NCI-H2227 (cell line): Measurements from ENCODE around the gene SPEF1.
"Not testable (repeated sequence)": the region's sequence is repeated elsewhere in the genome, so short reads cannot be mapped to it uniquely, and the experiment has no call there.

Experiments
- DNase-seq: peaks from one replicate; lab custom pipeline; 2025; ENCODE audit not compliant: unreplicated experiment; lab: John Stamatoyannopoulos, UW

Gene SPEF1

DNA sequence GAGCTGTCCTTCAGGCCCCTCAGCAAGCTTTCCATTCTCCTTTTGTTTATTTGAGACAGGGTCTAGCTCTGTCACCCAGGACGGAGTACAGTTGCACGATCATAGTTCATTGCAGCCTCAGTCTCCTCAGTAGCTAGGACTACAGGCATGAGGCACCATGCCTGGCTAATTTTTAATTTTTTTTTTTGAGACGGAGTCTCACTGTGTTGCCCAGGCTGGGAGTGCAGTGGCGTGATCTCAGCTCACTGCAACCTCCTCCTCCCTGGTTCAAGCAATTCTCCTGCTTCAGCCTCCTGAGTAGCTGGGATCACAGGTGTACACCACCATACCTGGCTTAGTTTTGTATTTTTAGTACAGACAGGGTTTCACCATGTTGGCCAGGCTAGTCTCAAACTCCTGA, 8.0 kb upstream of the SPEF1 start:
- not testable (repeated sequence) for DNase-seq

DNA sequence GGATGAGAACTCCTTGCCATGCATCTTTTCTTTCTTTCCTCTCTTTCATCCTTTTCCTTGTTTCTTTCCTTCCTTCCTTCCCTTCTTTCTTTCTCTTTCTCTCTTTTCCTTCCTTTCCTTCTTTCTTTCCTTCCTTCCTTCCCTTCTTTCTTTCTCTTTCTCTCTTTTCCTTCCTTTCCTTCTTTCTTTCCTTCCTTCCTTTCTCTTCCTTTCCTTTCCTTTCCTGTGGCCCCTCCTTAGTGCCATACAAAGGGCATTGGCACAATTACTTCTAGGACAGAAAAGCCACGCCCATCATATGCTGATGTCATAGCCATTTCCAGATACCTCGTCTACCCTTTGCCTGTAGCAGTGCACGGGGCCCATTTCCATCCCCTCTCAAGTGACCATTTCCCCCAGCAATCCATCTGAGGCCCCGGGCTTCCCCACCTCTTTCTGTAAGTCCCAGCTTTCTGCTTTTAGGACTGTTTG, 7.5 kb upstream of the SPEF1 start:
- peak; percentile 52 for DNase-seq

DNA sequence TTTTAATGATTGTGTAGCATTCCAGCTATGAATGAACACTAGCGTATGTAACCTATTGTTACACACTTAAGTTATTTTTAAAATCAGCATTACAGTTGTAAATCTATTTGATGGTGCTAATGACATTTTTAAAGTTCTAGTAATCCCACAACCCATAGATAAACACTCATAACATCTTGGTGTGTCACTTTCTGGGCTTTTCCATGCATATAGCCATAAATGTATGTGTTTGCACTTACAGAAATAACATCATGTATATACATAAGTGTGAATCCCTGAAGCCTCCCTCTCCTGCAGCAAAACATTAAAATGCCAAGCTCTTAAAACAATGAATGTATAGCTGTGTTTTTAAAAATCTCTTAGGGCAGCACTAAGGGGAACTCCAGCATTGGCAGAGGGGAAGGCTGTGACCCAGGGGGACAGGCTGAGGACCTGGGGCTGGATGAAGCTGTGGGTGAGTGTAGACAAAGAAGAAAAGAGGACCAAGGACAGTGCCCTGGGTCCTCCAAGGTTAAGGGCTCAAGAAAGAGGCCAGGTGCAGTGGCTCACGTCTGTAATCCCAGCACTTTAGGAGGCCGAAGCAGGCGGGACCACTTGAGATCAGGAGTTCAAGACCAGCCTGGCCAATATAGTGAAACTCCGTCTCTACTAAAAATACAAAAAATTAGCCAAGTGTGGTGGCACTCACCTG, 6.2 kb upstream of the SPEF1 start:
- DNase-seq: no peak

DNA sequence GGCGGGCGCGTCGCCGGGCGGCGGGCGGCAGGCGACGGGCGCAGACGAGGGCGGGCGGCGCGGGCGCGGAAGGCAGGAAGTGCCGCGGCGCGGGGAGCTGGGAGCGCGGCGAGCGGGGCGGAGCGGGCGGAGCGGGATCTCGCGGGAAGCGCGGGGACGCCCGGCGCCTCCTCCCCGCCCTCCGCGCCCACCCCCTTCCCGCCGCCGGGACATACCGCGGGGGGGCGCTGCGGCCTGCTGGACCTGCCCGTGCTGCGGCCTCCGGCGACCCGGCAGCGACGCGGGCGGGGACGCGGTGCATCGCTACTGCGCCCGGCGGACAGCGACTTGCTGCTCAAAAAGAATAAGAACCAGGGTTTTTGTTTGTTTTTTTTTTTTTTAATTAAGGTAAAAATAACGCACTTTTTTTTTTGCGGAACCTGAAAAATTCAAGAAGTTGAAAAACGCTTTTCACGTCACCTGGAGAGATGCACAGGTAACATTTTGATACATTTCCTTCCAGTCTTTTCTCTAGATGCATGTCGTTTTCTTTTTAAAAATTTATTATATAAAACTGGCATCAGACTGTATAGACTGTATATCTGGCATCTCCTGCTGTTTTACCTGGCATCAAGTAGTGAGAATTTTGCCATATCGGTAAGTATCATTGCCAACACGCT, 5.5 kb upstream of the SPEF1 start, which contains the start of gene CENPB:
TSS of gene CENPB (minus strand) at position 76 of the 659 bp plus-strand sequence. CDS start 257 bp downstream, outside the sequence.
- DNase-seq: peak; percentile 95

DNA sequence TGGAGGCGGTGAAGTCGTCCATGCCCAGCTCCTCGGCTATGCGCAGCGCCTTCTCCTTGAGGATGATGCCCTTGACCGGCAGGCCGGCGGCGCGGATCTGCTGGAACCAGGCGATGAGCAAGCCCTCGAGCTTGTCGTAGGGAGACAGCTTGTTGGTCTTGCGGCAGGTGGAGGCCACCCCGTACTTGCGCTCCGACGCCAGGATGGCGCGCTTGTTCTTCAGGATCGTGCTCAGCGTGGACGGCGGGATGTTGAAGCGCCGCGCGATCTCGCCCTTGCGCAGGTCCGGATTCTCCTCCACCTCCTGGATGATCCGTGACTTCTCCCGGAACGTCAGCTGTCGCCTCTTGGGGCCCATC, 4.9 kb upstream of the SPEF1 start:
- peak; percentile 72 for DNase-seq

DNA sequence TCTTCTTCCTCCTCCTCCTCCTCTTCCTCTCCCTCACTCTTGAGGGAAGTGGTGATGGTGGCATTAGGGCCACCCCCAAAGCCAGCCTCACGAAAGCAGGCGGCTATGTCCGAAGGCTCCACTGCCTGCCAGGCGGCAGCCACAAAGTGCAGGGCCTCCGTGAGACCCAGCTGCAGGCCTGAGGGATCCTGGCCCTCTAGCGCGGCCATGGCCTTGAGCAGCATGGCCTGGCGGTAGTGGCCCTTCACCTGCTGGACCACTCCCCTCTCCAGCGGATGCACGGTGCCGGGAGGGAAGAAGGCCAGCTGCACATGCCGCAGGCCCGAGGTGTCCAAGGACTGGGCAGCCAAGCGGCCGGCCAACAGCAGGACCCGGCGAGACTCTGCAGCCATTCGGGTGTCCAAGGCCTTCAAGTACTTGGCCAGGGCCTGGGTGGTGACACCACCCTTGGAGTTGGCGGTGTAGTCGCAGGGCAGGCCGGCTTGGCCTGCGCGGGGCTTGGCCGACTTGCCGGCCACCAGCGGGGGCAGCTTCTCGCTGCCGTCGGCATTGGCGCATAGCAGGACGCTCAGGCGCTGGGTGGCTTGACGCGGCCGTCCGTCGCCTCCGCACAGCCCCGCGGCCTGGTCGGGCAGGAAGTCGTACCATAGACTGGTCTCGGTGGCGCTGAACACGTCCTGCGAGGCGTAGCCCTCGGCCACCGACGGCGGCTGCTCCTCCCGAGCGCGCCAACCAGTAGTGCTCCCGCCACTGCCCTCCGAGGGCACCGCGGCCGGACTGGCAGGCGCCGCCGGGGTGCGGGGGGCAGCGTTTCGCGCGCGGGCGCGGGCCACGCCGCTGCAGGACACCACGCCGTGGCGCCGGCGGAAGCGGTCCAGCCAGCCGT, 4.2 kb upstream of the SPEF1 start:
- peak; percentile 59 for DNase-seq

DNA sequence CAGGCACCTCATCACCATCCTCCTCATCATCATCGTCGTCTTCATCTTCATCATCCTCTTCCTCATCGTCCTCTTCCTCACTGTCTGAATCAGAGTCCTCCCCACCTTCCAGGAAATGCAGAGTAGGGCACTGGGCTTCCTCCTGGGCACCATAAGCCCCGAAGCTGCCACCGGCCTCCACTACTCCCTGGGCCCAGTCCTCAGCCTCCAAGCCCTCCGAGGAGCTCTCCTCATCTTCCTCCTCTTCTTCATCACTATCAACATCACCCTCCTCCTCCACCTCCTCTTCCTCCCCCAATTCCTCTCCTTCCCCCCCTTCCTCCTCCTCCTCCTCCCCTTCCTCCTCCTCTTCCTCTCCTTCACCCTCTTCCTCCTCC, 3.6 kb upstream of the SPEF1 start:
- no peak for DNase-seq

DNA sequence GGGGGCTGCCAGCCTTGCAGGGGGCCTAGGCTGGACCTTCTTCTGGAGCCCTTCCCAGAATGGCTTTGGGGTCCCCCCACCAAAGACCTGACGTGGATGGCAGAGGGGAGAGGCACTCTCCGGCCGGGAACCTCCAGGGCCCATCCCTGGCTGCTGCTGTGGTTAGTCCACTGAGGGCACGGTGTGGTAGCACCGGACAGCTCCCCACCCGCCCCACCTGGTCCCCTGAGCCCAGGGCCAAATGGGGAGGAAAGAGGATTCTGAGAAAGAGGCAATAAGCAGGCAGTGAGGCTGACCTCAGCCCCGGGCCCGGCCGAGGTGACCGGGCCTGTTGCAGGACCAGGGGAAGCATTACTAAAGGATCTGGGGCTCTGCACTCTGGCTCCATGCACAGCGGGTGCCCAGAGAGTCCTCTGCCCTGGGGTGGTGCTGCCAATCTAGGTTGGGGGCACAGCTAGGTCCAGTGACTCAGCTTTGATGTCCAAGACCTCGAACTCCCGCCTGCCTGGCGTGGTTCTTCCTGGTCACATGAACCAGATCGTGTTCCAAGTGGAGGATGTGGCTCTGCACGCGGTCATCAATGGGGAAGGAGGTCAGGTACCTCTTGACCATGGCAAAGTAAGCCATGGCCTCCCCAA, 3.1 kb upstream of the SPEF1 start:
- no peak for DNase-seq

DNA sequence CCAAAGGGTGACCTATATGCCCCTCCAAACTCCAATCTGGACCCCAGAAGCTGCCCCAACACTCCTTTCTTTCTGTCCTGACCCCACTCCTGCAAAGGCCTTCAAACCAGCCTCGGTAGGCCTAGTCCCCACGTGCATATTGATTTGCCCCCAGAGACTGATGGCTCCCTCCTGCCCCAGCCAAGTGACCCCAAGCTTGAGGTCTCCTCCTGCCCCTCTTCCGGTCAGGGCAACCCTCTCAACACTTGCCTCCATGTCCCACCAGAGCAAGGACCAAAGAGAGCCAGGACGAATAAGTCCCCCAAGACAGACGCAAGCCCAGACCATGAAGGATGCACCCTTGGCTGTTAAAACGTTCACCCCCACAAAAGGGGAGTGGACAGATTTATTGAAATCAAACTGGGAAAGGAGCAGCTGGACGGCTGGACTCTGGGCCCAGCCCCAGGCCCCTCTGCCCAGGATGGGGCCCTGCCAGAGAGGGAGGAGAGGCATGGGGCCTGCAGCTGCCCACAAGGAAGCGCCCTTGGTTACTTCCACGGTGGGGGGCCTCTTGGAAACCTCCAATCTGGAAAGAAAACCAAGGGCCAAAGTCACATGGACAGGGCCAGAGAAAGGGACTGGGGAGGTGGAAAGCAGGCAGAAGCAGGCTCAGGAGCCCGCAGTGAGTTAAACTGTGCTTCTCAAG, 2.4 kb upstream of the SPEF1 start:
- DNase-seq: no peak

DNA sequence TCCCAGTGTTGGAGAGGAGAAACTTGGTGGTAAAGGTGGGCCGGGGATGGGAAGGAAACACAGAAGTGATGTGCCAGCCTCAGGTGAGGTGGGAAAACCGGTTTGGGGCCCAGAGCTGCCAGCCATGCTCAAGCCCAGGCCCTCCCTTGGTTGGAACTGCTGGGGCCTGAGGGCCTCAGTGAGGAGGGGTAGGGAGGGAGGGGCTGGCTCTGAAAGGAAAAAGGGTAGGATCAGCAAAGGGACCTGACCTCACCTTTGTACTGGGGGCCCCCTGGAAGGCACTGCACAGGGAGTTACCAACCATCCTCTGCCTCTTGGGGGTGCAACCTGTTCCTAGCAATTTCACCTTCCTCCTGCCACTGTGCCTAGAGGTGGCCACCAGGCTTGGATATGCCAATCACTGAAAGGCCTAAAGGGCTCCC, 1.8 kb upstream of the SPEF1 start:
- DNase-seq: no peak

DNA sequence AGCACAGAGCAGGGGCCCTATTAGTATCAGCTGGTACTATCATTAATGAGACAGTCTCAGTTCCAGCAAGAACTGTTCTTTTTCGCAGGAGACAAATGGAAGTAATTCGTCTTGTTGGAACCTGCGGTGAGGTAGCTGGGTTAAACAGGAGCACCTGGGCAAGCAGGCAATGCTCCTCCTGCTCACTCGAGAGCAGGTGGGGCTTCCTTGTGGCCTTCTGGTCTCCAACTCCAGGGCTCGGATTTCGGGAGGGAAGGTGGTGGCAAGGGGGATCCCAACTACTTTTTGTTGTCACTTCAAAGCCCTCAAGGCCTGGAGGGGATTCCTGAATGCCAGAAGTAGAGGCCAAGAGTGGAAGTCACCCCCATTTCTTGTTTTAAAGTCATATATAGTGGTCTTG, 1.3 kb upstream of the SPEF1 start:
- DNase-seq: no peak

DNA sequence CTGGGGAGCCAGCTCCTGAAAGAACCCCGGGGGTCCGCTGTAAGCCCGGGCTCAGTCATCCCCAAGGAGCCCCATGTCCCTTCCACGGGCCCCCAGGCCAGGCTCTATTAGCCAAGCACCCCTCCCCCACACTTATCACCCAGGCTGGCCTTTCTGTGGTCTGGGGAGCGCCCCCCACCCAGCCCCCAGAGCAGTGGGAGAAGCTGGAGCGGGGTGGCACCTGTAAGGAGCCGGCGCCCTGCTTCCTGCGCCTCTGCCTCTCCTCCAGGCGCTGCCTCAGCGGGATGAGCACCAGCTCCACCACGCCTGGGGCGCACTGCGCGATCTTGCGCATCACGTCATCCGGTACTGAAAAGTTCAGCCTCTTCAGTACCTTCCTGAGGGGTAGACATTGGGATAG, 2.3 kb downstream of the SPEF1 start:
- no peak for DNase-seq

DNA sequence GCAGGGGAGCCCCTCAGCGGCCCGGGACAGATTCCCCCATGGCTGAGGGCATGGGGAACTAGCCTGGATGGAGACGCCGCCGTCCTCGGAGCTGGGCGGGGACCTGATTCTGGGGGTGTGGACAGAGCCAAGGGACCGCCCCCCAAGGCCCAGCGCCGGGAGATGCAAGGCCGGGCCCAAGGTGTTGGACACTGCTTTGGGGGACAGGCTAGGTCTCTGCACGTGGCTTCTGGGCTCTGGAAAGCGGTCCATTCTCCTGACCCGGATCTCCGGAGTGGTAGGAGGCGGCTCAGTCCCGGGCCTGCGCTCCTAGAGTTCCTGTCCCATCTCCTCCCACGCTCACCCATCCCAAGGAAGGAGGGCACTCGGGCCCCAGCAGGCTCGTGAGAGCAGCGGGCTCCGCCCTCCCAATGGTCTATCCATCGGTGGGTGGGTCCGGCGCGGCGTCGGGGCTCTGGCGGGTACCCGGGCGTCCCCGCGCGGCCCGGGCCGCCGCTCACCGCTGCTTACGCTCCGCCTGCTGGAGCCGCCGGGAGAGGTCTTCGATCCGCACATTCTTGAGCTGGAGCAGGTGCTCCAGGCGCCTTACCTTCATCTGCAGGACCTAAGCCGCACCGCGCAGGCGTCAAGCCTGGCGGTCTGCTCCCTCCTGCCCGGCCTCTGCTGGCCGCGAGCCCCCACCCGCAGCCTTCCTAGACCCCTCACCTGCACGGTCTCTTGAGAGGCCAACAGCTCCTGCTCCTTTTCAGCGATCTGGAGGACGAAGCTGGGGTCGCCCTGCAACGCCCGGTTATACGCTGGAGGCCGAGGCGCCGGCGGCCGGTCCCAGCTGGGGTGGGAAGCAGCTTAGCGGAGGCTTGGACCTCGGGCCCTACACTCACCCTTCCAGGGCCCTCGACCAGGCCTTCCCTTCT, 3.3 kb downstream of the SPEF1 start:
- peak; percentile 80 for DNase-seq

DNA sequence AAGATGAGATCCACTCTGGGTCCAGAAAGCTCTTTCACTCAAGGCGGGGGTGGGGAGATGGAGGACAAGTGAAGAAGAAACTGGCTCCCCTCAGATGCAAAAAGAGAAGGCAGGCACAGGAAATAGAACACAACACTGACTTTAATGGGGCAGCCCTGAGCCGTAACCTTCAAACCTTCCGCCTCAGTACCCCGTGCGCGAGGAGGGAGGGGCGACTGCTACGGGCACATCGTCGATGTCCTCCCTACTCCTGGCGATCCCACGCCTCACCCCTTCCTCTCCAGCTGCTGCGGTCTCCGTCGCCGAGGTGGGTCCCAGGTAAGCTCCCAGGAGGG, 3.9 kb downstream of the SPEF1 start:
- DNase-seq: no peak

DNA sequence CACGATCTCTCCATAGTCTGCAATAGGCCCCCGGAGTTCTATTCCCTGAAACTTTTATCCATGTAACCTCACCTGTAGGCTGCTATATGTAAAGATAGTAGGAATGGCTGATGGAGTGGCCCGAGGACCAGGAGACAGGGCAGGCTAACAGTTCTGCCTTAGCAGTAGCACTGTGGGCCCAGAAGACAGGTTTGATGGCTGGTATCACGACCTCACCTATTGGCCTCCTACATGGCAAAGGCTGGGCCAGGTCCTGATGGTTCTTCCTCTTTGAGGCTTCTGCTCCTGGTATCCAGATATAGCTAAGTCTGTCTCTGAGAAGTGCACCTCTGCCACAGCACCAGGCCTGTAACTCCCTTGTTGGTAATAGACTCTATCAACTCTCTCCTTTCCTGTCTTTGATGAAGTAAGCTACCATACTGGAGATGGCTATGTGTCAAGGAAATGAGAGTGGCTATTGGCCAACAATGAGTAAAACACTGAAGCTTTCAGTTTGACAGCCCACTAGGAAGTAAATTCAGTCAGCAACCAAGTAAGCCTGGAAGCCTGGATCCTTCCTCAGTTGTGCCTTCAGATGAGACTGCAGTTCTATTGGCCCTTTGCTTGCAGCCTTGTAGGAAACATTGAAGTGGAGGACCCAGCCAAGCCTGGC, 5.7 kb downstream of the SPEF1 start:
- DNase-seq: no peak

DNA sequence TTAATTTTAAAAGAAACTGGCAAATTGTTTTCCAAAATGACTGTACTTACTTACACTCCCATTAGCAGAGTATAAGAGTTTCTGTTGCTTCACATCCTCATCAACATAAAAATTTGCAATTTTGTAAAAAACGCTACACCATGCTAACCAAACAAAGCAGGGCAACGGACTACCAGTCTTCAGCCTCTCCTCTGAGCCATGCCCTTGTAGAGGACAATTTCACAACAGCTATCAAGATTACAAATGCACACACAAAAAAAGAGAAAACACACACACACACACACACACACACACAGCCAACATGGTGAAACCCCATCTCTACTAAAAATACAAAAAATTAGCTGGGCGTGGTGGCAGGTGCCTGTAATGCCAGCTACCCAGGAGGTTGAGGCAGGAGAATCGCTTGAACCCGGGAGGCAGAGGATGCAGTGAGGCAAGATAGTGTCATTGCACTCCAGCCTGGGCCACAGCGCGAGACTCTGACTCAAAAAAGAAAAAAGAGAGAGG, 9.6 kb downstream of the SPEF1 start:
- DNase-seq: no peak

DNA sequence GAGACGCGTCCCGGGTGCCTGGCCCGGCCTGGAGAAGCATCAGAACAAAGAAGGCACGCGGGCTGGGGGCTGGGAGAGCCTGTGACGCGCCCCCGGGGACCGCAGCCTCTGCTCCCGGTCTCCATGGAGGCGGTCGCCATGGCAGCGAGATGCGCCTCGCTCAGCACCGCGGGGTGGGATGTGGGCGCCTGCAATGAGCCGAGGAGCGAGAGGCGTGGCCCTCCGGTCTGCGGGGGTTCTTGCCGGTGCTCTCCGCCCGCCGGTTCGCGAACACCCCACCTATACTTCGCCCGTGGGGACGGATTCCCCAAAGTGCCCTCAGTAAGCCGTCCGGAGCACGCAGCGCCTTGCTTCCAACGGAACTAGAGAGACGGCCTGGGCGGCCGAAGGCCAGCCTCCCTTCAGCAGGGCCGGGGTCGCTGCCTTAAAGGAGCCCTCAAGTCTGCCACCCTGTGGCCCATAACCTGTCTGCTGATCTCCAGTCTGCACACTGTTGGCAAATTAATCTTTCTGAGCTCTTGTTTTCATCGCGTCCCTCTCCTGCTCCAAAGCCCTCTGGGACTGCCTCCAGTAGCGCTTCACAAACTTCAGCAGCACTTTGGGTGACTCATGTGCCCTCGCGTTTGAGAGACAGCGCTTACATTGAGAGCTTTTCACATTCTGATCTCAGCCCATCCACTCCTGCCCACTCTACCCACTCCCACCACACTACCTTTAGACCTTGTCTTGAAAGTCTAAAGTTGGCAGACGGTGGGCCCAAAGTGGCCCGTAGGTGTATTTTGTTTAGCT, 12.7 kb downstream of the SPEF1 start:
- peak; percentile 91 for DNase-seq
